Activated CD8-positive, alpha-beta memory T cell treated with anti-CD3 and anti-CD28 coated beads for 24 hours (primary cell): ENCODE data around the gene CA10.

ENCODE experiments used
- DNase-seq: peaks from one replicate; pipeline ENCODE4 v3.0.0-alpha.2; 2020

CA10 gene

GRCh38 chr17:51855806-51856205 lies 302.7 kb downstream of the CA10 start:
- no peak for DNase-seq

GRCh38 chr17:51853857-51854256 lies 304.7 kb downstream of the CA10 start:
- no peak for DNase-seq

GRCh38 chr17:51852603-51853002 lies 305.9 kb downstream of the CA10 start:
- no peak for DNase-seq

GRCh38 chr17:51850201-51850600 lies 308.3 kb downstream of the CA10 start:
- no peak for DNase-seq

- no peak for DNase-seq
These were observed 310.1 kb downstream of the CA10 start for GRCh38 chr17:51848451-51848850.

- no peak for DNase-seq
These were observed 311.9 kb downstream of the CA10 start for GRCh38 chr17:51846566-51846965.

- DNase-seq: no peak
These were observed 312.7 kb downstream of the CA10 start for GRCh38 chr17:51845776-51846175.

GRCh38 chr17:51842763-51843162 lies 315.8 kb downstream of the CA10 start:
- no peak for DNase-seq

GRCh38 chr17:51841669-51842068 lies 316.8 kb downstream of the CA10 start:
- DNase-seq: no peak

GRCh38 chr17:51840688-51841087 lies 317.8 kb downstream of the CA10 start:
- no peak for DNase-seq

GRCh38 chr17:51833620-51834019 lies 324.9 kb downstream of the CA10 start:
- no peak for DNase-seq

- DNase-seq: no peak
These were observed 325.5 kb downstream of the CA10 start for GRCh38 chr17:51833045-51833444.

- DNase-seq: no peak
These were observed 327.6 kb downstream of the CA10 start for GRCh38 chr17:51830886-51831285.

- DNase-seq: no peak
These were observed 328.1 kb downstream of the CA10 start for GRCh38 chr17:51830451-51830850.

GRCh38 chr17:51828901-51829300 lies 329.6 kb downstream of the CA10 start:
- DNase-seq: no peak

- no peak for DNase-seq
These were observed 331.4 kb downstream of the CA10 start for GRCh38 chr17:51827140-51827539.

GRCh38 chr17:51820766-51821165 lies 337.7 kb downstream of the CA10 start:
- DNase-seq: no peak

- DNase-seq: no peak
These were observed 338.3 kb downstream of the CA10 start for GRCh38 chr17:51820252-51820651.

- DNase-seq: no peak
These were observed 338.9 kb downstream of the CA10 start for GRCh38 chr17:51819341-51820219.

GRCh38 chr17:51818777-51819176 lies 339.7 kb downstream of the CA10 start:
- no peak for DNase-seq

- no peak for DNase-seq
These were observed 340.6 kb downstream of the CA10 start for GRCh38 chr17:51817955-51818354.

GRCh38 chr17:51817117-51817516 lies 341.4 kb downstream of the CA10 start:
- no peak for DNase-seq

- DNase-seq: no peak
These were observed 343.4 kb downstream of the CA10 start for GRCh38 chr17:51815097-51815496.

GRCh38 chr17:51814521-51814920 lies 344.0 kb downstream of the CA10 start:
- DNase-seq: no peak

- no peak for DNase-seq
These were observed 344.7 kb downstream of the CA10 start for GRCh38 chr17:51813784-51814174.
